Liver (tissue), 9 donors: Measurements from ENCODE around the gene DCUN1D2. TPM values are rescaled to one million over a fixed set of nuclear protein-coding genes. Genes with fewer than 3 reads are reported as not detected.

Source experiments
- DNase-seq: peaks from one replicate; pipeline ENCODE4 v3.0.0-alpha.2; 2017; ENCODE audit warnings: low spot score
- H3K27ac ChIP-seq, 2 donors: one replicate each; pipeline ENCODE4 v1.7.0; 2013; ENCODE audit warnings: inconsistent platforms in 2 of 2, low read length in 2 of 2, control low read depth in 1 of 2, low read depth in 1 of 2, mild to moderate bottlenecking in 1 of 2
- H3K27me3 ChIP-seq, 4 donors: one replicate each; pipeline versions ENCODE4 v1.6.1 to v1.7.0; 2013; ENCODE audit warnings: low read length in 3 of 4, inconsistent platforms in 1 of 4, mild to moderate bottlenecking in 1 of 4, moderate library complexity in 1 of 4; ENCODE audit not compliant: control insufficient read depth in 4 of 4, insufficient read depth in 4 of 4
- H3K36me3 ChIP-seq, 4 donors: one replicate each; pipeline versions ENCODE4 v1.6.1 to v1.7.0; 2013; ENCODE audit warnings: low read length in 3 of 4, mild to moderate bottlenecking in 3 of 4, low read depth in 1 of 4, moderate library complexity in 1 of 4; ENCODE audit not compliant: control insufficient read depth in 4 of 4, insufficient read depth in 3 of 4
- H3K4me1 ChIP-seq, 4 donors: one replicate each; pipeline versions ENCODE4 v1.6.1 to v1.7.0; 2013; ENCODE audit warnings: low read length in 3 of 4, mild to moderate bottlenecking in 3 of 4, moderate library complexity in 1 of 4; ENCODE audit not compliant: control insufficient read depth in 4 of 4, insufficient read depth in 4 of 4
- H3K4me3 ChIP-seq, 3 donors: one replicate each; pipeline versions ENCODE4 v1.6.1 to v1.7.0; 2013; ENCODE audit warnings: low read length in 3 of 3, control low read depth in 1 of 3, low read depth in 1 of 3, mild to moderate bottlenecking in 1 of 3
- H3K9ac ChIP-seq, 2 donors: one replicate each; pipeline ENCODE4 v1.7.0; 2013; ENCODE audit warnings: low read length in 2 of 2, mild to moderate bottlenecking in 2 of 2, moderate library complexity in 2 of 2, control low read depth in 1 of 2, low read depth in 1 of 2
- H3K9me3 ChIP-seq, 4 donors: one replicate each; pipeline versions ENCODE4 v1.6.1 to v1.7.0; 2013; ENCODE audit warnings: low read length in 3 of 4; ENCODE audit not compliant: control insufficient read depth in 4 of 4
- ATF3 ChIP-seq: IDR thresholded peaks from 2 replicates; pipeline ENCODE4 v1.6.1; 2016; ENCODE audit warnings: antibody characterized with exemption
- CTCF ChIP-seq: fragments of 150-350 bp; IDR thresholded peaks from 2 replicates; pipeline ENCODE4 v1.5.1; 2017; ENCODE audit warnings: improper control_type of control experiment, low read depth, low read length; ENCODE audit not compliant: missing input control
- EGR1 ChIP-seq, 2 donors: IDR thresholded peaks; 2 replicates each; pipeline ENCODE4 v1.6.1; 2016 to 2018; ENCODE audit warnings: antibody characterized with exemption in 2 of 2, low read depth in 2 of 2
- FOXA2 ChIP-seq: IDR thresholded peaks from 2 replicates; pipeline ENCODE4 v1.6.1; 2016; ENCODE audit warnings: antibody characterized with exemption
- GABPA ChIP-seq, 2 donors: IDR thresholded peaks in 1 of 2; conservative IDR thresholded peaks in 1 of 2; 2 replicates each; pipeline ENCODE4 v1.6.1; 2016; ENCODE audit warnings: antibody characterized with exemption in 2 of 2, mild to moderate bottlenecking in 1 of 2, moderate library complexity in 1 of 2
- HNF4A ChIP-seq, 2 donors: conservative IDR thresholded peaks; 2 replicates each; pipeline ENCODE4 v1.6.1; 2016; ENCODE audit warnings: antibody characterized with exemption in 2 of 2, mild to moderate bottlenecking in 2 of 2
- HNF4G ChIP-seq: IDR thresholded peaks from 2 replicates; pipeline ENCODE4 v1.6.1; 2016; ENCODE audit warnings: antibody characterized with exemption
- JUND ChIP-seq, 2 donors: IDR thresholded peaks; 2 replicates each; pipeline ENCODE4 v1.6.1; 2016; ENCODE audit warnings: antibody characterized with exemption in 2 of 2
- NR2F2 ChIP-seq: IDR thresholded peaks from 2 replicates; pipeline ENCODE4 v1.6.1; 2016; ENCODE audit warnings: antibody characterized with exemption
- RAD21 ChIP-seq, 2 donors: IDR thresholded peaks; 2 replicates each; pipeline ENCODE4 v1.6.1; 2016; ENCODE audit warnings: antibody characterized with exemption in 2 of 2, mild to moderate bottlenecking in 2 of 2
- RXRA ChIP-seq, 2 donors: IDR thresholded peaks; 2 replicates each; pipeline ENCODE4 v1.6.1; 2017 to 2018; ENCODE audit warnings: antibody characterized with exemption in 2 of 2, mild to moderate bottlenecking in 1 of 2
- TAF1 ChIP-seq: conservative IDR thresholded peaks from 2 replicates; pipeline ENCODE4 v1.6.1; 2016; ENCODE audit warnings: antibody characterized with exemption, mild to moderate bottlenecking
- YY1 ChIP-seq: IDR thresholded peaks from 2 replicates; pipeline ENCODE4 v1.6.1; 2016; ENCODE audit warnings: antibody characterized with exemption, mild to moderate bottlenecking
- ZBTB33 ChIP-seq: IDR thresholded peaks from 2 replicates; pipeline ENCODE4 v1.6.1; 2016; ENCODE audit warnings: antibody characterized with exemption
- WGBS: extraction: QIAGEN DNeasy Blood & Tissue Kit; methylation state at CpG from one replicate; pipeline ENCODE4 v1.1.7; 2013; 5-methylcytosine and 5-hydroxymethylcytosine counted together
- polyA plus RNA-seq, 2 donors: library from polyadenylated mRNA; stranded (reverse) in 1 of 2; unstranded in 1 of 2; fragments of 200-250 nt in 1 of 2; fragments of >200 nt in 1 of 2; fragmentation: Nextera tagmentation in 1 of 2; extraction: Ambion mirVana in 1 of 2; gene quantifications; one replicate each; pipeline versions ENCODE4 v1.2.1 to v1.2.3, GENCODE V29; 2013 to 2015
- total RNA-seq, 2 donors: library from RNA; depleted of rRNA; stranded (reverse); fragments of >200 nt; gene quantifications; one replicate each; pipeline ENCODE4 v1.2.3, GENCODE V29; 2014
- TF ChIP-seq, protein P1 (sequence below): IDR thresholded peaks from 2 replicates; pipeline ENCODE4 v1.6.1; 2016; ENCODE audit warnings: antibody characterized with exemption, mild to moderate bottlenecking
- TF ChIP-seq, protein P2 (sequence below): IDR thresholded peaks from 2 replicates; pipeline ENCODE4 v1.6.1; 2016; ENCODE audit warnings: antibody characterized with exemption
- donor health status: healthy.
- donor health status: healthy.
- donor health status: healthy.
- donor health status: healthy.
- donor health status: healthy.

Gene DCUN1D2
- total and polyA plus RNA-seq, 4 donors, result 4.0 to 13.1 (median 5.5) TPM

DNA sequence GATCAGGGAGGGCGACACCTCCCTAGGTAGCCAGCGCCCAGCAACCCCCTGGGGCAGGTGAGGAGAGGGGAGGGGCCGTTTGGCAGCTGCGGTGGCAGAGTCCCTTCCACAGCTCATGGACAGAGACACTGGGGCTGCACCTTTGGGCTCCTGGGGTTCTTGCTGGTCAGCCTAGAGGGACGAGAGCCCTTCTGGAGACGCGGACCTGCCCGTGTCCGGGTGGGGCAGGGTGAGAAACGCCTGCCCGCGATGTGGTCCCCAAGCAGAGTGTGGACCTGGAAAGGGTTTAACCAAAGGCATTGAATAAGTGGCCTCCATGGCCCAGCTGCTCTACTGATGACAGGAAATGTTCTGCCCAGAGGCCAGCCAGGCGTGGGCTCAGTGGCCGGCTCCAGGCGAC lies 75.5 kb downstream of the DCUN1D2 start:
- no peaks in the 10 kb centered on the region for H3K9me3 ChIP-seq
- TF ChIP-seq TAF1, result no peak
- no peak for TF ChIP-seq EGR1 (IDR thresholded peaks at IDR 0.05; ENCODE audit: low read depth in 2 of 2)
- no peak for TF ChIP-seq HNF4A (conservative IDR thresholded peaks at IDR 0.05)
- H3K27me3 ChIP-seq, result no peaks in the 10 kb centered on the region
- no peak overlapping the region for H3K9ac ChIP-seq
- no peak overlapping the region for H3K4me3 ChIP-seq
- DNase-seq, result no peak
- H3K27ac ChIP-seq, result no peak overlapping the region
- 92% methylated on average over 15 of the region's 15 CpGs for WGBS
- no peaks in the 10 kb centered on the region for H3K36me3 ChIP-seq
- H3K4me1 ChIP-seq, result no peaks in the 10 kb centered on the region

DNA sequence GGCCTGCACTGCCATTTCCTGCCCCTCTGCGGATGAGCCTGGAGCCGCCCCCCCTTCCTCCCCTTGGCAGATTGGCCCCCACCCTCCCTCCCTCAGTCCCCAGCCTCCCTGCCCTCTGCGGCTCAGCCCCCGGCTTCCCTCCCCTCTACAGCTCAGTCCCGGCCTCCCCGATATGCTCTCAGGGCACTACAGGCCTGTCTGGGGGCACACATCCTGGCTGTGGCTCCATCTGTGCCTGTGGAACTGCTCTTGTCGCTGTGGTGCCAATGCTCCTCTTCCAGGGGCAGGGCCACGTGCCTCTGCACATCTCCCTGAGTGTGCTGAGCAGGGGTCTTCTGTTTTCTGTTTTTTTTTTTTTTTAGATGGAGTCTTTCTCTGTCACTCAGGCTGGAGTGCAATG lies 76.2 kb downstream of the DCUN1D2 start:
- no peaks in the 10 kb centered on the region for H3K27me3 ChIP-seq
- TF ChIP-seq FOXA2 (no peak), EGR1 (IDR thresholded peaks at IDR 0.05; ENCODE audit: low read depth in 2 of 2) (no peak), RXRA (IDR thresholded peaks at IDR 0.05) (no peak), YY1 (no peak), HNF4G (no peak), HNF4A (conservative IDR thresholded peaks at IDR 0.05) (no peak), CTCF (no peak), NR2F2 (no peak), GABPA (IDR thresholded peaks at IDR 0.05 in 1 of 2, conservative IDR thresholded peaks at IDR 0.05 in 1 of 2) (no peak), ZBTB33 (no peak), JUND (IDR thresholded peaks at IDR 0.05) (no peak), ATF3 (no peak), TAF1 (no peak), RAD21 (IDR thresholded peaks at IDR 0.05) (no peak)
- TF ChIP-seq, protein P1, sequence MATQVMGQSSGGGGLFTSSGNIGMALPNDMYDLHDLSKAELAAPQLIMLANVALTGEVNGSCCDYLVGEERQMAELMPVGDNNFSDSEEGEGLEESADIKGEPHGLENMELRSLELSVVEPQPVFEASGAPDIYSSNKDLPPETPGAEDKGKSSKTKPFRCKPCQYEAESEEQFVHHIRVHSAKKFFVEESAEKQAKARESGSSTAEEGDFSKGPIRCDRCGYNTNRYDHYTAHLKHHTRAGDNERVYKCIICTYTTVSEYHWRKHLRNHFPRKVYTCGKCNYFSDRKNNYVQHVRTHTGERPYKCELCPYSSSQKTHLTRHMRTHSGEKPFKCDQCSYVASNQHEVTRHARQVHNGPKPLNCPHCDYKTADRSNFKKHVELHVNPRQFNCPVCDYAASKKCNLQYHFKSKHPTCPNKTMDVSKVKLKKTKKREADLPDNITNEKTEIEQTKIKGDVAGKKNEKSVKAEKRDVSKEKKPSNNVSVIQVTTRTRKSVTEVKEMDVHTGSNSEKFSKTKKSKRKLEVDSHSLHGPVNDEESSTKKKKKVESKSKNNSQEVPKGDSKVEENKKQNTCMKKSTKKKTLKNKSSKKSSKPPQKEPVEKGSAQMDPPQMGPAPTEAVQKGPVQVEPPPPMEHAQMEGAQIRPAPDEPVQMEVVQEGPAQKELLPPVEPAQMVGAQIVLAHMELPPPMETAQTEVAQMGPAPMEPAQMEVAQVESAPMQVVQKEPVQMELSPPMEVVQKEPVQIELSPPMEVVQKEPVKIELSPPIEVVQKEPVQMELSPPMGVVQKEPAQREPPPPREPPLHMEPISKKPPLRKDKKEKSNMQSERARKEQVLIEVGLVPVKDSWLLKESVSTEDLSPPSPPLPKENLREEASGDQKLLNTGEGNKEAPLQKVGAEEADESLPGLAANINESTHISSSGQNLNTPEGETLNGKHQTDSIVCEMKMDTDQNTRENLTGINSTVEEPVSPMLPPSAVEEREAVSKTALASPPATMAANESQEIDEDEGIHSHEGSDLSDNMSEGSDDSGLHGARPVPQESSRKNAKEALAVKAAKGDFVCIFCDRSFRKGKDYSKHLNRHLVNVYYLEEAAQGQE, result no peak
- TF ChIP-seq, protein P2, sequence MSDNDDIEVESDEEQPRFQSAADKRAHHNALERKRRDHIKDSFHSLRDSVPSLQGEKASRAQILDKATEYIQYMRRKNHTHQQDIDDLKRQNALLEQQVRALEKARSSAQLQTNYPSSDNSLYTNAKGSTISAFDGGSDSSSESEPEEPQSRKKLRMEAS, result no peak
- H3K9ac ChIP-seq, result no peak overlapping the region
- H3K36me3 ChIP-seq, result no peaks in the 10 kb centered on the region
- H3K4me3 ChIP-seq, result no peak overlapping the region
- no peak for DNase-seq
- H3K27ac ChIP-seq, result no peak overlapping the region
- H3K9me3 ChIP-seq, result no peaks in the 10 kb centered on the region
- 90% methylated on average over 8 of the region's 8 CpGs for WGBS
- no peaks in the 10 kb centered on the region for H3K4me1 ChIP-seq
